Thyroid gland (tissue), 4 donors: ENCODE data around the gene ZMIZ1.

ENCODE experiments used
- POLR2A ChIP-seq, 2 donors: fragments of 450-650 bp; IDR thresholded peaks; one replicate each; pipeline ENCODE4 v1.6.1; 2017; ENCODE audit warnings: antibody characterized with exemption in 2 of 2, mild to moderate bottlenecking in 2 of 2, moderate library complexity in 1 of 2
- TF ChIP-seq, protein P1 (sequence below), 6 experiments: fragments of 200-600 bp in 3 of 6; fragments of 450-650 bp in 3 of 6; sonication (generic) in 3 of 6; IDR thresholded peaks; one replicate each; pipeline ENCODE4 v1.5.1; 2016 to 2019; ENCODE audit warnings: antibody characterized with exemption in 6 of 6, mild to moderate bottlenecking in 2 of 6, inconsistent platforms in 1 of 6, moderate library complexity in 1 of 6

DNA sequence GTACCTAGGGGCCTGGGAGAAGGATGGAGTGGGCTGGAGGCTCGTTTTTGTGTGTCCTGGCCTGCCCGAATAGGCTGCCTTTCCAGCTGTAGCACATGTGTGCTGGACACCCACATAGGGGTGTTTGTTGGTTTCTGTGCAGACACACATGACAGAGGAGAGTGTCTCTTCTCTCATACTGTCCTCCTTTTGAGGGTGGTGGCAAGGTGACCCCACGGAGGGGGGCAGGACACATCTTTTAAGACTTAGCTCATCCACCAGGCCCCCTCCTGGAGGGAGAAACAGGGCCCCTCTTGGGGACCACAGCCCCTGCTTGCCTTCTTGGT is 206.3 kb downstream of the ZMIZ1 start:
- TF ChIP-seq, protein P1, sequence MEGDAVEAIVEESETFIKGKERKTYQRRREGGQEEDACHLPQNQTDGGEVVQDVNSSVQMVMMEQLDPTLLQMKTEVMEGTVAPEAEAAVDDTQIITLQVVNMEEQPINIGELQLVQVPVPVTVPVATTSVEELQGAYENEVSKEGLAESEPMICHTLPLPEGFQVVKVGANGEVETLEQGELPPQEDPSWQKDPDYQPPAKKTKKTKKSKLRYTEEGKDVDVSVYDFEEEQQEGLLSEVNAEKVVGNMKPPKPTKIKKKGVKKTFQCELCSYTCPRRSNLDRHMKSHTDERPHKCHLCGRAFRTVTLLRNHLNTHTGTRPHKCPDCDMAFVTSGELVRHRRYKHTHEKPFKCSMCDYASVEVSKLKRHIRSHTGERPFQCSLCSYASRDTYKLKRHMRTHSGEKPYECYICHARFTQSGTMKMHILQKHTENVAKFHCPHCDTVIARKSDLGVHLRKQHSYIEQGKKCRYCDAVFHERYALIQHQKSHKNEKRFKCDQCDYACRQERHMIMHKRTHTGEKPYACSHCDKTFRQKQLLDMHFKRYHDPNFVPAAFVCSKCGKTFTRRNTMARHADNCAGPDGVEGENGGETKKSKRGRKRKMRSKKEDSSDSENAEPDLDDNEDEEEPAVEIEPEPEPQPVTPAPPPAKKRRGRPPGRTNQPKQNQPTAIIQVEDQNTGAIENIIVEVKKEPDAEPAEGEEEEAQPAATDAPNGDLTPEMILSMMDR (IDR thresholded peaks at IDR 0.05): no peak
- no peak for TF ChIP-seq POLR2A (IDR thresholded peaks at IDR 0.05)
